ENCODE measurements around the gene MST1R.

Gene MST1R

GRCh38 chr3:49930922-49931321 lies 27.2 kb upstream of the MST1R start:
- TF ChIP-seq, protein P1, sequence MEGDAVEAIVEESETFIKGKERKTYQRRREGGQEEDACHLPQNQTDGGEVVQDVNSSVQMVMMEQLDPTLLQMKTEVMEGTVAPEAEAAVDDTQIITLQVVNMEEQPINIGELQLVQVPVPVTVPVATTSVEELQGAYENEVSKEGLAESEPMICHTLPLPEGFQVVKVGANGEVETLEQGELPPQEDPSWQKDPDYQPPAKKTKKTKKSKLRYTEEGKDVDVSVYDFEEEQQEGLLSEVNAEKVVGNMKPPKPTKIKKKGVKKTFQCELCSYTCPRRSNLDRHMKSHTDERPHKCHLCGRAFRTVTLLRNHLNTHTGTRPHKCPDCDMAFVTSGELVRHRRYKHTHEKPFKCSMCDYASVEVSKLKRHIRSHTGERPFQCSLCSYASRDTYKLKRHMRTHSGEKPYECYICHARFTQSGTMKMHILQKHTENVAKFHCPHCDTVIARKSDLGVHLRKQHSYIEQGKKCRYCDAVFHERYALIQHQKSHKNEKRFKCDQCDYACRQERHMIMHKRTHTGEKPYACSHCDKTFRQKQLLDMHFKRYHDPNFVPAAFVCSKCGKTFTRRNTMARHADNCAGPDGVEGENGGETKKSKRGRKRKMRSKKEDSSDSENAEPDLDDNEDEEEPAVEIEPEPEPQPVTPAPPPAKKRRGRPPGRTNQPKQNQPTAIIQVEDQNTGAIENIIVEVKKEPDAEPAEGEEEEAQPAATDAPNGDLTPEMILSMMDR (IDR thresholded peaks at IDR 0.05), result peak; percentile 62
- TF ChIP-seq ZFX (IDR thresholded peaks at IDR 0.05; ENCODE audit: borderline replicate concordance), result no peak

DNA sequence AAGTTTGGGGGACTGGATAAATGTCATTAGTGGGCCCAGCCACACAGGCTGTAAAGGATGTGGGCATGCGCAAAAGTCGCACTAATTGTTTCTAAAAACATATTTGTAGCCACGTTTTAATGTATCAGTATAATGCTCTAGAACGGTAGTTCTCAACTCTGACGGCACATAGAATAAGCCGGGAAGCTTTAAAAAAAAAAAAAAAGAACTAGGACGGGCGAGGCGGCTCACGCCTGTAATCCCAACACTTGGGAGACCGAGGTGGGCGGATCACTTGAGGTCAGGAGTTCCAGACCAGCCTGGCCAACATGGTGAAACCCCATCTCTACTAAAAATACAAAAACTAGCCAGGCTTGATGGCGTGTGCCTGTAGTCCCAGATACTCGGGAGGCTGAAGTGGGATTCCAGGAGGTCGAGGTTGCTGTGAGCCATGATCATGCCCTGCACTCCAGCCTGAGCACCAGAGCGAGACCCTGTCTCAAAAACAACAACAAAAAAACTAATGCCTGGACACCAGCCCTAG lies 26.6 kb upstream of the MST1R start:
- peak overlapping the region; percentile 88 for H3K27ac ChIP-seq
- TF ChIP-seq ZFX (IDR thresholded peaks at IDR 0.05; ENCODE audit: borderline replicate concordance), result no peak
- TF ChIP-seq, protein P1 (IDR thresholded peaks at IDR 0.05), result no peak

More at GRCh38 chr3:49930922-49931321, 27.2 kb upstream of the MST1R start:
- peak overlapping the region; percentile 88 for H3K27ac ChIP-seq

DNA sequence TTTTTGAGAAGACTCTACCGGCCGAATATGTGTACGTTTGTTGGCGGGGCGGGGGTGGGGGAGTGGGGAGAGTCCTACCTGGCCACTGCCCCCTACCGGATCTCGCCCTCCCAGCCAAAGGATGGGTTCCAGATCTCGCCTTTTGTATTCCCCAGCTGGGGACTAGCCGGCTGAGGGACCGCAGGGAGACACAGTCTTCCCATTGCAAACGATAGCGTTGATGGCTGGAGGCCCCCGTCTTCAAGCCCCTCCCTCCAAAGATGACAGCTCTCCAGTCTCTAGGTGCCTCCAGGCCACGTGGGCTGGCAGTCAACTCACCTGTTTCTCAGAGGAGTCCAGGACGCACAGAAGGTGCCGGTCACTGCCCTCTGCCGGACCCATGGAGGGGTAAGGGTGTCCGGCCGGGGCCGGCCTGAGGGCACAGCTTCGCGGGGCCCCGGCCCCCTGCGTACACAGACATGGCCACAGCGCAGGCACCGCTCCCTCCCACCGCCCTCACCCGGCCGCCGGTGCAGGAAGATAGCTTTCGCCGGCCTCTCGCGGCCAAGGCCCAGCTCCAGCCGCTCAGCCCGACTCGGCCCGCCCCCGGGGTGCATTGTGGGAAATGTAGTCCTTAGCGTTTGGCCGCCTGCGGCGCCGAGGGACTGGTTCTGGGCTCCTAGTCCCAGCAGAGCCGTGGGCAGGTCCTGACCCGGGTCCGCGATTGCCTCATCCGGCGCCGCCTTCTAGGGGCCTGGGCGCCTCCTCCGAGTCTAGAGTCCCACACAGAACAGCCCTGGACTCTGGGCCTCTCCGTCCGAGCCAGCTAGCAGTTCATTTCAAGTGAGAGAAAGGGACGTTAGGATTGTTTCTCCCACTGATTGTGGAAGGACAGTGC lies 25.9 kb upstream of the MST1R start, which contains the start of gene MON1A:
Gene MON1A, minus strand, starts transcription at position 521 of the 877 bp plus-strand sequence. CDS start 16,465 bp downstream, outside the sequence.
- peak within 1 kb of the TSS; percentile 88 for H3K27ac ChIP-seq
- TF ChIP-seq, protein P1 (IDR thresholded peaks at IDR 0.05), result peak; percentile 62
- TF ChIP-seq ZFX (IDR thresholded peaks at IDR 0.05; ENCODE audit: borderline replicate concordance), result 0 out of 2 replicates have a peak, but pooled peaks have one; percentile 75

DNA sequence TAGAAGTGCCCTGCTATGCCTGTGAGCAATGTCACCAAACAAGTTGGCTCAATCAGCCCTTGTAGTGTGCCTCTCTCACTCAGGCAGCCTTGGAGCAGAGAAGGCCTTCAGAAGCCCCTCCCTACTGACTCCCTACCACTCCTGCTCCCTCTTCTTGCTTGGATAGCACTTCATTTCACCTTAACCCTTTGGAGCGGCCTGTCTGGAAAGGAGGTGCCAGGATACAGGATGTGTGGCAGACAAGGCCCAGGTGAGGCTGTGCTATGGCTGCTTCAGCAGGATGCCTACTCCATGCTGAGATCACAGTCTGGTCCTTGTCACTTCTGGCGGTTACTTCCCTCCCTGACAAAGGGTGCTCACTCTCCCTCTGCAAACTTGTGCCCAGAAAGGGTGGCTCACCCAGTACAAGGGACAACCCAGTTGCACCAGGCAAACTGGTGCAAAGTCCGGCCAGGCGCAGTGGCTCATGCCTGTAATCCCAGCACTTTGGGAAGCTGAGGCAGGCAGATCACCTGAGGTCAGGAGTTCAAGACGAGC lies 24.9 kb upstream of the MST1R start:
- H3K27ac ChIP-seq, result peak overlapping the region; percentile 88
- no peak for TF ChIP-seq ZFX (IDR thresholded peaks at IDR 0.05; ENCODE audit: borderline replicate concordance)
- TF ChIP-seq, protein P1 (IDR thresholded peaks at IDR 0.05), result no peak

- TF ChIP-seq, protein P1 (IDR thresholded peaks at IDR 0.05), result no peak
- no peak for TF ChIP-seq ZFX (IDR thresholded peaks at IDR 0.05; ENCODE audit: borderline replicate concordance)
- no peak overlapping the region for H3K27ac ChIP-seq
Measured at GRCh38 chr3:49927798-49928197, 24.1 kb upstream of the MST1R start.

GRCh38 chr3:49926117-49926728 lies 22.6 kb upstream of the MST1R start:
- H3K27ac ChIP-seq, result no peak overlapping the region
- TF ChIP-seq, protein P1 (IDR thresholded peaks at IDR 0.05), result no peak
- no peak for TF ChIP-seq ZFX (IDR thresholded peaks at IDR 0.05; ENCODE audit: borderline replicate concordance)
